ENCODE results near the gene RMP24.

Gene RMP24

DNA sequence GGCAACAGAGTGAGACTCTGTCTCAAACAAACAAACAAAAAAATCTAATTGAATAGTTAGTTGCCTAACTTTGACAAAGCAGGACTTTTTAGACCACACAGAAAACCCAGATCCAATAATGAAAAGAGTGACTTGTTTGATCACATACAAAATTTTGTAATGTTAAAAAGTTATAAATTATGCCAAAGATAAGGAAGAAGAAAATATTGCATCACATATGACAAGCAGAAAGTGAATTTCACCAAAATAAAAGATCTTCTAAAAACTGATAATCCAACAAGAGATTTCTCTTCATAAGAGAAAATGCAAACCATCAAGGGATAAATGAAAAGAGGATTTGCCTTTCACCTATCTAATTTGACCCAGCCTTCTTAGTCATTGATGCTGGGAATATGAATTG is 2.8 kb upstream of the RMP24 start:
- CTCF ChIA-PET = no interaction called here
- Histone ChIP-seq H3K4me1 (replicated peaks; ENCODE audit: insufficient read depth) (peaks cover 17% of the 10 kb centered on the region), H3K4me3 (no peak overlapping the region), H2AFZ (no peak overlapping the region), H3K27ac (no peak overlapping the region), H4K20me1 (ENCODE audit: insufficient read depth) (no peaks in the 10 kb centered on the region), H3K4me2 (no peak overlapping the region), H3K9me2 (ENCODE audit: insufficient read depth) (no peaks in the 10 kb centered on the region), H3F3A (ENCODE audit: insufficient read depth, low read depth) (0 out of 2 replicates have a peak, but pooled peaks cover 3% of the 10 kb centered on the region), H3K79me2 (ENCODE audit: low read depth) (peaks cover 17% of the 10 kb centered on the region), H3K9me3 (ENCODE audit: insufficient read depth, low read depth) (no peaks in the 10 kb centered on the region), H3K36me3 (ENCODE audit: low read depth) (no peaks in the 10 kb centered on the region), H3K27me3 (ENCODE audit: insufficient read depth, low read depth) (no peaks in the 10 kb centered on the region)
- no peak for DNase-seq
- intact Hi-C loops (cut with micrococcal nuclease; ENCODE audit: unreplicated experiment) = no loop called here
- TF ChIP-seq, protein P1, sequence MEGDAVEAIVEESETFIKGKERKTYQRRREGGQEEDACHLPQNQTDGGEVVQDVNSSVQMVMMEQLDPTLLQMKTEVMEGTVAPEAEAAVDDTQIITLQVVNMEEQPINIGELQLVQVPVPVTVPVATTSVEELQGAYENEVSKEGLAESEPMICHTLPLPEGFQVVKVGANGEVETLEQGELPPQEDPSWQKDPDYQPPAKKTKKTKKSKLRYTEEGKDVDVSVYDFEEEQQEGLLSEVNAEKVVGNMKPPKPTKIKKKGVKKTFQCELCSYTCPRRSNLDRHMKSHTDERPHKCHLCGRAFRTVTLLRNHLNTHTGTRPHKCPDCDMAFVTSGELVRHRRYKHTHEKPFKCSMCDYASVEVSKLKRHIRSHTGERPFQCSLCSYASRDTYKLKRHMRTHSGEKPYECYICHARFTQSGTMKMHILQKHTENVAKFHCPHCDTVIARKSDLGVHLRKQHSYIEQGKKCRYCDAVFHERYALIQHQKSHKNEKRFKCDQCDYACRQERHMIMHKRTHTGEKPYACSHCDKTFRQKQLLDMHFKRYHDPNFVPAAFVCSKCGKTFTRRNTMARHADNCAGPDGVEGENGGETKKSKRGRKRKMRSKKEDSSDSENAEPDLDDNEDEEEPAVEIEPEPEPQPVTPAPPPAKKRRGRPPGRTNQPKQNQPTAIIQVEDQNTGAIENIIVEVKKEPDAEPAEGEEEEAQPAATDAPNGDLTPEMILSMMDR (conservative IDR thresholded peaks at IDR 0.05) = no peak
- TF ChIP-seq EZH2 (IDR thresholded peaks at IDR 0.05; ENCODE audit: low read depth) = no peak
- BruUV-seq (replicated peaks) = no TSS peak
- POLR2A ChIA-PET (ENCODE audit: unreplicated experiment) = no interaction called here

DNA sequence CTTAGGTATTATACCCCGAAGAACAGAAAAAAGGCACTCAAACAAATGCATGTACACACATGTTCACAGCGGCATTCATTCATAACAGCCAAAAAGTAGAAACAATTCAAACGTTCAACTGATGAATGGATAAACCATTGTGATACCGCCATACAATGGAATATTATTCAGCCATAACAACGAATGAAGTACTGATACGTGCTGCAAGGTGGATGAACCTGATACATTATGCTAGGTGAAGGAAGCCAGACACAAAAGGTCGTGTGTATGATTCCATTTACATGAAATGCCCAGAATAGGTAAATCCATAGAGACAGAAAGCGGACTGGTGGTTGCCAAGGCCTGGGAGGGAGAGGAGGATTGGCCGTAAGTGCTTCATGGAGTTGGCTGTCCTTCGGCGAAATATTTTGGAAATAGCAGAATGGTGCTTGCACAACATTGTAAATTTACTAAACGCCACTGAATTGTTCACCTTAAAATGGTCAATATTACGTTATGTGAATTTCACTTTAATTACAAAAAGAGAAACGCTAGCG is 750 bp upstream of the RMP24 start:
- intact Hi-C loops (cut with micrococcal nuclease; ENCODE audit: unreplicated experiment) = loop anchor here (2.0 kb wide), 1 partner anchor 681 kb away; the partner anchor contains the start of gene ZSCAN30
- H3K36me3 ChIP-seq (ENCODE audit: low read depth) = peaks cover 6% of the 10 kb centered on the region; the same call in 1 of the 2 replicates
- H2AFZ ChIP-seq = peak overlapping the region; percentile 88
- H3F3A ChIP-seq (ENCODE audit: insufficient read depth, low read depth) = 0 out of 2 replicates have a peak, but pooled peaks cover 3% of the 10 kb centered on the region
- peaks cover 17% of the 10 kb centered on the region for H3K79me2 ChIP-seq (ENCODE audit: low read depth)
- peaks cover 17% of the 10 kb centered on the region for H3K4me1 ChIP-seq (replicated peaks; ENCODE audit: insufficient read depth)
- H3K9me2 ChIP-seq (ENCODE audit: insufficient read depth) = no peaks in the 10 kb centered on the region
- no peaks in the 10 kb centered on the region for H3K9me3 ChIP-seq (ENCODE audit: insufficient read depth, low read depth)
- ChIA-PET CTCF (interaction anchor here (0.7 to 1.4 kb wide), 2 partner anchors 216 to 616 kb away, joined by 4 read pairs; no protein-coding TSS in a partner anchor), POLR2A (ENCODE audit: unreplicated experiment) (interaction anchor here (0.5 to 0.6 kb wide), 2 partner anchors 33 to 109 kb away, joined by 3 to 4 read pairs; no protein-coding TSS in a partner anchor)
- no peaks in the 10 kb centered on the region for H3K27me3 ChIP-seq (ENCODE audit: insufficient read depth, low read depth)
- H4K20me1 ChIP-seq (ENCODE audit: insufficient read depth) = no peaks in the 10 kb centered on the region
- DNase-seq = no peak
- TF ChIP-seq, protein P1 (conservative IDR thresholded peaks at IDR 0.05) = no peak
- no peak for TF ChIP-seq EZH2 (IDR thresholded peaks at IDR 0.05; ENCODE audit: low read depth)
- TSS peak; percentile 75 for BruUV-seq (replicated peaks)
- H3K4me3 ChIP-seq = peak overlapping the region; percentile 82
- H3K4me2 ChIP-seq = peak overlapping the region; percentile 88
- H3K27ac ChIP-seq = peak overlapping the region; percentile 79

DNA sequence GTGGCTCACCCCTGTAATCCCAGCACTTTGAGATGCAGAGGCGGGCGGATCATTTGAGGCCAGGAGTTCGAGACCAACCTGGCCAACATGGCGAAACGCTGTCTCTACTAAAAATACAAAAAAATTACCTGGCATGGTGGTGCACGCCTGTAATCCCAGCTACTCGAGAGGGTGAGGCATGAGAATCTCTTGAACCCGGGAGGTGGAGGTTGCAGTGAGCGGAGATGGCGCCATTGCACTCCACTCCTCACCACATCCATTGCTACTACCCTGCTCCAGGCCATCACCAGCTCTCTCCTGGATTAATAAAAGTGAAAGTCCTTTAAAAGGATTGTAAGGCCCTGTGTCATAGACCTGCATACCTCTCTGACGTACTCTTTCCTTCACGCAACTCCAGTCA is 1.2 kb downstream of the RMP24 start:
- Histone ChIP-seq H3K27ac (no peak overlapping the region), H3F3A (ENCODE audit: insufficient read depth, low read depth) (0 out of 2 replicates have a peak, but pooled peaks cover 3% of the 10 kb centered on the region), H3K36me3 (ENCODE audit: low read depth) (peaks cover 6% of the 10 kb centered on the region; the same call in 1 of the 2 replicates), H3K9me2 (ENCODE audit: insufficient read depth) (no peaks in the 10 kb centered on the region), H3K27me3 (ENCODE audit: insufficient read depth, low read depth) (no peaks in the 10 kb centered on the region), H3K79me2 (ENCODE audit: low read depth) (peaks cover 17% of the 10 kb centered on the region), H3K4me3 (peak overlapping the region; percentile 82), H3K4me2 (peak overlapping the region; percentile 93), H4K20me1 (ENCODE audit: insufficient read depth) (no peaks in the 10 kb centered on the region), H2AFZ (no peak overlapping the region), H3K9me3 (ENCODE audit: insufficient read depth, low read depth) (no peaks in the 10 kb centered on the region), H3K4me1 (replicated peaks; ENCODE audit: insufficient read depth) (peaks cover 17% of the 10 kb centered on the region)
- BruUV-seq (replicated peaks) = TSS peak; percentile 45
- no peak for DNase-seq
- ChIA-PET CTCF (no interaction called here), POLR2A (ENCODE audit: unreplicated experiment) (no interaction called here)
- intact Hi-C loops (cut with micrococcal nuclease; ENCODE audit: unreplicated experiment) = loop anchor here (2.0 kb wide), 1 partner anchor 683 kb away; the partner anchor contains the start of gene ZSCAN30
- TF ChIP-seq, protein P1 (conservative IDR thresholded peaks at IDR 0.05) = no peak

All from PC-9 (cell line).